Spleen (tissue), 11 donors: Measurements from ENCODE around the gene FAM107B. TPM values are rescaled to one million over a fixed set of nuclear protein-coding genes. Genes with fewer than 3 reads are reported as not detected.
"Not testable (repeated sequence)": the region's sequence is repeated elsewhere in the genome, so short reads cannot be mapped to it uniquely, and the experiment has no call there.

Experiments used
- DNase-seq: peaks from one replicate; pipeline ENCODE4 v3.0.0-alpha.2; 2020
- H3K27ac ChIP-seq, 8 donors: fragments of 200-600 bp; sonication (generic) in 7 of 8; 1 replicate in 4 of 8; 2 replicates in 4 of 8; pipeline versions ENCODE4 v1.5.0 to v1.8.0; 2016 to 2021; ENCODE audit warnings: inconsistent platforms in 4 of 8, mild to moderate bottlenecking in 4 of 8, moderate library complexity in 1 of 8
- H3K27me3 ChIP-seq, 7 donors: fragments of 200-600 bp; sonication (generic) in 6 of 7; replicated peaks in 1 of 7; 1 replicate in 4 of 7; 2 replicates in 3 of 7; pipeline versions ENCODE4 v1.5.0 to v1.8.0; 2016 to 2021; ENCODE audit warnings: inconsistent platforms in 3 of 7, mild to moderate bottlenecking in 1 of 7
- H3K36me3 ChIP-seq, 6 donors: fragments of 200-600 bp; sonication (generic) in 5 of 6; 1 replicate in 4 of 6; 2 replicates in 2 of 6; pipeline versions ENCODE4 v1.5.0 to v1.8.0; 2016 to 2021; ENCODE audit warnings: inconsistent platforms in 2 of 6
- H3K4me1 ChIP-seq, 6 donors: fragments of 200-600 bp; sonication (generic) in 5 of 6; 1 replicate in 3 of 6; 2 replicates in 3 of 6; pipeline versions ENCODE4 v1.5.0 to v1.8.0; 2016 to 2021; ENCODE audit warnings: inconsistent platforms in 3 of 6
- H3K4me3 ChIP-seq, 8 donors: fragments of 200-600 bp; sonication (generic) in 7 of 8; 1 replicate in 4 of 8; 2 replicates in 4 of 8; pipeline versions ENCODE4 v1.5.0 to v1.8.0; 2016 to 2021; ENCODE audit warnings: inconsistent platforms in 4 of 8, mild to moderate bottlenecking in 4 of 8, moderate library complexity in 2 of 8
- H3K9me3 ChIP-seq, 8 donors: fragments of 200-600 bp; sonication (generic) in 7 of 8; 1 replicate in 4 of 8; 2 replicates in 4 of 8; pipeline versions ENCODE4 v1.5.0 to v1.8.0; 2016 to 2021; ENCODE audit warnings: inconsistent platforms in 4 of 8
- CTCF ChIP-seq, 11 experiments: fragments of 200-600 bp in 7 of 11; fragments of 450-650 bp in 4 of 11; sonication (generic) in 4 of 11; IDR thresholded peaks in 8 of 11; conservative IDR thresholded peaks in 3 of 11; 1 replicate in 7 of 11; 2 replicates in 4 of 11; pipeline versions ENCODE4 v1.4.0 to v1.8.0; 2016 to 2021; ENCODE audit warnings: antibody characterized with exemption in 11 of 11, inconsistent platforms in 4 of 11, mild to moderate bottlenecking in 1 of 11
- POLR2A ChIP-seq, 3 donors: fragments of 450-650 bp; IDR thresholded peaks; one replicate each; pipeline ENCODE4 v1.5.1; 2017; ENCODE audit warnings: antibody characterized with exemption in 3 of 3, mild to moderate bottlenecking in 1 of 3
- POLR2AphosphoS5 ChIP-seq, 3 donors: sonication (generic); formaldehyde crosslinking; IDR thresholded peaks; one replicate each; pipeline ENCODE4 v1.5.1; 2017; ENCODE audit warnings: antibody characterized with exemption in 3 of 3
- WGBS, 5 donors: extraction: QIAGEN DNeasy Blood & Tissue Kit in 3 of 5; methylation state at CpG; one replicate each; pipeline versions ENCODE4 v1.1.5 to v1.1.7; 2013 to 2018; 5-methylcytosine and 5-hydroxymethylcytosine counted together
- intact Hi-C: fragments of 100-400 bp; cut with DNase I; formaldehyde crosslinking; loops from one replicate; pipeline ENCODE4 v1.15.0; 2023; ENCODE audit warnings: low total_unique reads
- polyA plus RNA-seq, 3 donors: library from polyadenylated mRNA; stranded (reverse); fragments of 200-250 nt; gene quantifications; one replicate each; pipeline ENCODE4 v1.2.1, GENCODE V29; 2013
- total RNA-seq, 7 donors: library from RNA; depleted of rRNA in 3 of 7; stranded (reverse); fragments of >200 nt in 3 of 7; fragmentation: NEBNext Ultra II Directional in 4 of 7; extraction: Animal tissue kit (Norgen Biotek cat#: 25700) in 4 of 7; gene quantifications; one replicate each; pipeline versions ENCODE4 v1.1.0 to v1.2.1, GENCODE V29; 2016 to 2021
- donor health status: healthy with polysubstance abuse.
- donor health status: DM: no; HTN: no; CAD: no; lungs with moderate emphysema.
- donor health status: DM: no; HTN: no; CAD: no.
- donor health status: Bipolar disorder and iron deficiency.
- donor health status: healthy.
- donor health status: DM: no; HTN: no; CAD: no.
- donor health status: DM: yes; HTN: yes; CAD: no.

The FAM107B gene
- total and polyA plus RNA-seq, 10 donors, result 40.1 to 115 (median 75.5) TPM

- no peak for TF ChIP-seq POLR2AphosphoS5 (IDR thresholded peaks at IDR 0.05)
- TF ChIP-seq POLR2A (IDR thresholded peaks at IDR 0.05), result no peak
- no peak for TF ChIP-seq CTCF (IDR thresholded peaks at IDR 0.05 in 8 of 11, conservative IDR thresholded peaks at IDR 0.05 in 3 of 11)
- Histone ChIP-seq H3K9me3 (no peaks in the 10 kb centered on the region), H3K4me3 (no peak overlapping the region), H3K27ac (no peak overlapping the region), H3K36me3 (no peaks in the 10 kb centered on the region), H3K27me3 (no peaks in the 10 kb centered on the region), H3K4me1 (no peaks in the 10 kb centered on the region)
- DNase-seq, result no peak
- WGBS, 5 donors, result 86 to 93% (median 90%) methylated on average over 5 of the region's 5 CpGs
- intact Hi-C loops, result no loop called here
Observed at GRCh38 chr10:14712991-14713424, 61.7 kb downstream of the FAM107B start.

GRCh38 chr10:14709344-14709743, 65.4 kb downstream of the FAM107B start:
- WGBS, 5 donors, result 76 to 94% (median 83%) methylated on average over 3 of the region's 3 CpGs

GRCh38 chr10:14707481-14707880, 67.2 kb downstream of the FAM107B start:
- Histone ChIP-seq H3K4me3 (no peak overlapping the region), H3K36me3 (no peaks in the 10 kb centered on the region), H3K4me1 (peaks cover 0 to 13% (median 6%) of the 10 kb centered on the region in 6 donors), H3K9me3 (no peaks in the 10 kb centered on the region), H3K27me3 (no peaks in the 10 kb centered on the region), H3K27ac (no peak overlapping the region)
- no peak for DNase-seq
- intact Hi-C loops, result no loop called here
- TF ChIP-seq CTCF (IDR thresholded peaks at IDR 0.05 in 8 of 11, conservative IDR thresholded peaks at IDR 0.05 in 3 of 11), result no peak
- TF ChIP-seq POLR2AphosphoS5 (IDR thresholded peaks at IDR 0.05), result no peak
- no peak for TF ChIP-seq POLR2A (IDR thresholded peaks at IDR 0.05)
- 78 to 94% (median 91%) methylated on average over 4 of the region's 4 CpGs for WGBS, 5 donors

More at GRCh38 chr10:14709344-14709743, 65.4 kb downstream of the FAM107B start:
- H3K4me3 ChIP-seq, H3K27ac ChIP-seq, H3K36me3 ChIP-seq, H3K27me3 ChIP-seq, DNase-seq, intact Hi-C loops, H3K9me3 ChIP-seq: not testable (repeated sequence)
- peaks cover 0 to 13% (median 6%) of the 10 kb centered on the region in 6 donors for H3K4me1 ChIP-seq

- intact Hi-C loops, result no loop called here
- Histone ChIP-seq H3K27ac (no peak overlapping the region), H3K4me3 (no peak overlapping the region), H3K36me3 (no peaks in the 10 kb centered on the region), H3K4me1 (peaks cover 0 to 13% (median 6%) of the 10 kb centered on the region in 6 donors), H3K27me3 (no peaks in the 10 kb centered on the region), H3K9me3 (no peaks in the 10 kb centered on the region)
- WGBS, 5 donors, result 31 to 51% (median 37%) methylated on average over 5 of the region's 5 CpGs
- no peak for DNase-seq
- no peak for TF ChIP-seq POLR2AphosphoS5 (IDR thresholded peaks at IDR 0.05)
- TF ChIP-seq POLR2A (IDR thresholded peaks at IDR 0.05), result no peak
- no peak for TF ChIP-seq CTCF (IDR thresholded peaks at IDR 0.05 in 8 of 11, conservative IDR thresholded peaks at IDR 0.05 in 3 of 11)
Observed at GRCh38 chr10:14705548-14706230, 69.0 kb downstream of the FAM107B start.
